IMR-90 (cell line): ENCODE data around the gene NKIRAS1. TPM values are rescaled to one million over a fixed set of nuclear protein-coding genes. Genes with fewer than 3 reads are reported as not detected.

ENCODE experiments used
- ATAC-seq: fragments of 200-7000 bp; cut with Tn5 transposase; 2 replicates; pipeline ENCODE4 v1.9.1; 2020; ENCODE audit warnings: low read depth, mild to moderate bottlenecking, moderate library complexity
- BruUV-seq: library from RNA; stranded (reverse); fragments of 400-500 nt; replicated peaks from 2 replicates; lab custom pipeline; 2021; lab: Mats Ljungman, UMichigan
- CTCF ChIA-PET: fragments of 300-600 bp; formaldehyde crosslinking; extraction: SDS; loops from one replicate; lab custom pipeline; 2021; ENCODE audit warnings: antibody characterized with exemption; lab: Yijun Ruan, JAX
- POLR2A ChIA-PET: fragments of 300-600 bp; sonication (Branson Sonifier 250); formaldehyde crosslinking; loops from one replicate; lab custom pipeline; 2022; ENCODE audit warnings: antibody characterized with exemption; ENCODE audit not compliant: unreplicated experiment; lab: Charles Lee
- DNase-seq: peaks from one replicate; pipeline ENCODE4 v3.0.0; 2013
- H2AFZ ChIP-seq: replicated peaks from 2 replicates; pipeline ENCODE3; 2013; ENCODE audit warnings: low read length, mild to moderate bottlenecking; ENCODE audit not compliant: poor library complexity
- H2AK5ac ChIP-seq: 2 replicates; pipeline ENCODE4 v1.6.1; 2013; ENCODE audit warnings: low read depth, low read length, inconsistent platforms
- H2AK9ac ChIP-seq: replicated peaks from 2 replicates; pipeline ENCODE3; 2013; ENCODE audit warnings: mild to moderate bottlenecking, low read depth, low read length, moderate library complexity; ENCODE audit not compliant: poor library complexity
- H2BK120ac ChIP-seq: 2 replicates; pipeline ENCODE4 v1.6.1; 2013; ENCODE audit warnings: low read depth, low read length, inconsistent platforms
- H2BK15ac ChIP-seq: 3 replicates; pipeline ENCODE4 v1.6.1; 2013; ENCODE audit warnings: low read depth, low read length, inconsistent platforms
- H2BK20ac ChIP-seq: 2 replicates; pipeline ENCODE4 v1.6.1; 2013; ENCODE audit warnings: low read depth, mild to moderate bottlenecking, inconsistent platforms, low read length, moderate library complexity
- H2BK5ac ChIP-seq: 2 replicates; pipeline ENCODE4 v1.6.1; 2013; ENCODE audit warnings: mild to moderate bottlenecking, low read depth, low read length, inconsistent platforms; ENCODE audit not compliant: poor library complexity, severe bottlenecking
- H3K14ac ChIP-seq: replicated peaks from 2 replicates; pipeline ENCODE4 v1.6.1; 2013; ENCODE audit warnings: low read depth, low read length, inconsistent platforms
- H3K18ac ChIP-seq: 2 replicates; pipeline ENCODE4 v1.6.1; 2013; ENCODE audit warnings: low read depth, low read length, control low read depth
- H3K23ac ChIP-seq: 2 replicates; pipeline ENCODE4 v1.6.1; 2013; ENCODE audit warnings: low read depth, low read length, inconsistent platforms
- H3K27ac ChIP-seq: 2 replicates; pipeline ENCODE4 v1.5.1; 2013; ENCODE audit warnings: mild to moderate bottlenecking, control low read depth, low read length; ENCODE audit not compliant: insufficient read depth
- H3K27me3 ChIP-seq: 2 replicates; pipeline ENCODE4 v1.6.1; 2013; ENCODE audit warnings: low read length; ENCODE audit not compliant: control insufficient read depth, insufficient read depth
- H3K36me3 ChIP-seq: 2 replicates; pipeline ENCODE4 v1.6.1; 2013; ENCODE audit warnings: low read length, mixed read lengths; ENCODE audit not compliant: control insufficient read depth, insufficient read depth
- H3K4ac ChIP-seq: 2 replicates; pipeline ENCODE4 v1.6.1; 2013; ENCODE audit warnings: low read depth, low read length, inconsistent platforms
- H3K4me1 ChIP-seq: 2 replicates; pipeline ENCODE4 v1.6.1; 2013; ENCODE audit warnings: low read length, mixed read lengths; ENCODE audit not compliant: control insufficient read depth, insufficient read depth
- H3K4me2 ChIP-seq: 2 replicates; pipeline ENCODE4 v1.6.1; 2013; ENCODE audit warnings: low read depth, mild to moderate bottlenecking, control low read depth, low read length, moderate library complexity
- H3K4me3 ChIP-seq: 2 replicates; pipeline ENCODE4 v1.5.1; 2013; ENCODE audit warnings: low read depth, mild to moderate bottlenecking, control low read depth, low read length, moderate library complexity; ENCODE audit not compliant: insufficient read depth
- H3K56ac ChIP-seq: 2 replicates; pipeline ENCODE4 v1.6.1; 2013; ENCODE audit warnings: low read length, inconsistent platforms; ENCODE audit not compliant: insufficient read depth; ENCODE audit errors: extremely low read depth
- H3K79me1 ChIP-seq, 2 experiments: 2 replicates each; pipeline ENCODE4 v1.6.1; 2013; ENCODE audit warnings: low read length in 2 of 2, inconsistent platforms in 1 of 2, low read depth in 1 of 2
- H3K9ac ChIP-seq: 2 replicates; pipeline ENCODE4 v1.6.1; 2013; ENCODE audit warnings: low read depth, low read length, control low read depth
- H3K9me1 ChIP-seq: 2 replicates; pipeline ENCODE4 v1.6.1; 2013; ENCODE audit warnings: low read length, inconsistent platforms; ENCODE audit not compliant: insufficient read depth
- H3K9me3 ChIP-seq: 2 replicates; pipeline ENCODE4 v1.6.1; 2013; ENCODE audit warnings: low read length; ENCODE audit not compliant: control insufficient read depth, insufficient read depth
- H4K20me1 ChIP-seq: 2 replicates; pipeline ENCODE4 v1.6.1; 2013; ENCODE audit warnings: low read length, inconsistent platforms; ENCODE audit not compliant: insufficient read depth
- H4K5ac ChIP-seq: 2 replicates; pipeline ENCODE4 v1.6.1; 2013; ENCODE audit warnings: mild to moderate bottlenecking, low read depth, low read length, control low read depth
- H4K8ac ChIP-seq, 2 experiments: 2 replicates each; pipeline ENCODE4 v1.6.1; 2013; ENCODE audit warnings: low read depth in 2 of 2, low read length in 2 of 2, control low read depth in 1 of 2, inconsistent platforms in 1 of 2
- H4K91ac ChIP-seq: 2 replicates; pipeline ENCODE4 v1.6.1; 2013; ENCODE audit warnings: low read depth, low read length, inconsistent platforms; ENCODE audit not compliant: insufficient read depth
- BHLHE40 ChIP-seq: fragments of 150-350 bp; IDR thresholded peaks from 2 replicates; pipeline ENCODE4 v1.6.1; 2016; ENCODE audit warnings: mild to moderate bottlenecking, low read depth, low read length
- CEBPB ChIP-seq: IDR thresholded peaks from 2 replicates; pipeline ENCODE4 v1.6.1; 2012; ENCODE audit warnings: low read depth, low read length, improper control_type of control experiment
- CHD1 ChIP-seq: IDR thresholded peaks from 2 replicates; pipeline ENCODE4 v1.6.1; 2012; ENCODE audit warnings: low read depth, low read length, improper control_type of control experiment
- CTCF ChIP-seq: conservative IDR thresholded peaks from 2 replicates; pipeline ENCODE4 v1.5.1; 2012; ENCODE audit warnings: mild to moderate bottlenecking, low read depth, low read length, improper control_type of control experiment
- MAZ ChIP-seq: IDR thresholded peaks from 2 replicates; pipeline ENCODE4 v1.6.1; 2012; ENCODE audit warnings: low read depth, mild to moderate bottlenecking, low read length, improper control_type of control experiment, moderate library complexity, borderline replicate concordance
- NFE2L2 ChIP-seq: fragments of 150-350 bp; IDR thresholded peaks from 2 replicates; pipeline ENCODE4 v1.6.1; 2016; ENCODE audit warnings: low read depth, mild to moderate bottlenecking, low read length
- POLR2A ChIP-seq: IDR thresholded peaks from 2 replicates; pipeline ENCODE4 v1.6.1; 2012; ENCODE audit warnings: mild to moderate bottlenecking, low read depth, low read length
- RAD21 ChIP-seq: IDR thresholded peaks from 2 replicates; pipeline ENCODE4 v1.6.1; 2012; ENCODE audit warnings: low read length, improper control_type of control experiment
- RCOR1 ChIP-seq: IDR thresholded peaks from 2 replicates; pipeline ENCODE4 v1.6.1; 2012; ENCODE audit warnings: mild to moderate bottlenecking, low read length, improper control_type of control experiment; ENCODE audit not compliant: insufficient replicate concordance
- RFX5 ChIP-seq: IDR thresholded peaks from 2 replicates; pipeline ENCODE4 v1.8.0; 2012; ENCODE audit warnings: low read depth, mild to moderate bottlenecking, low read length, moderate library complexity
- SMC3 ChIP-seq: fragments of 150-350 bp; IDR thresholded peaks from 2 replicates; pipeline ENCODE4 v1.6.1; 2016; ENCODE audit warnings: low read depth, mild to moderate bottlenecking, antibody characterized with exemption, low read length, moderate library complexity
- USF2 ChIP-seq: fragments of 150-350 bp; IDR thresholded peaks from 2 replicates; pipeline ENCODE4 v1.6.1; 2017; ENCODE audit warnings: mild to moderate bottlenecking, antibody characterized with exemption, low read length, low read depth
- WGBS, 2 experiments: methylation state at CpG; one replicate each; pipeline versions ENCODE4 v1.1.5 to v1.1.7; 2013; ENCODE audit warnings: missing lambda C conversion rate in 2 of 2; ENCODE audit not compliant: insufficient read length in 1 of 2; ENCODE audit errors: extremely low coverage in 2 of 2; 5-methylcytosine and 5-hydroxymethylcytosine counted together
- dilution Hi-C: fragments of 300-500 bp; cut with HindIII; formaldehyde crosslinking; loops from one replicate; pipeline ENCODE4 v1.14.3; 2018; ENCODE audit warnings: low sequenced_read_pairs; ENCODE audit not compliant: unreplicated experiment
- in situ Hi-C: fragments of 300-500 bp; cut with MboI; formaldehyde crosslinking; loops from 3 replicates; pipeline ENCODE4 v1.14.3; 2019; ENCODE audit warnings: low sequenced_read_pairs, inconsistent platforms, mixed read lengths
- intact Hi-C: fragments of 100-400 bp; cut with micrococcal nuclease; formaldehyde crosslinking; loops from 2 replicates; pipeline ENCODE4 v1.10.0; 2022
- polyA plus RNA-seq, 3 experiments: library from polyadenylated mRNA; depleted of rRNA; stranded (reverse); fragments of >200 nt; gene quantifications; 2 replicates each; pipeline ENCODE4 v1.2.3, GENCODE V29; 2012; ENCODE audit warnings: low replicate concordance in 1 of 3
- total RNA-seq: library from RNA; depleted of rRNA; stranded (reverse); fragments of >200 nt; gene quantifications from 2 replicates; pipeline ENCODE4 v1.2.3, GENCODE V29; 2012

NKIRAS1 gene
- total and polyA plus RNA-seq, 2 of the 4 experiments (the other 2 are of a cell fraction) = 6.1 to 6.8 TPM

GRCh38 chr3:23956701-23957100 is 39.9 kb upstream of the NKIRAS1 start:
- H3K9me1 ChIP-seq = peaks cover 8% of the 10 kb centered on the region
- WGBS, 2 experiments = no CpG with 5 or more reads among the region's 3 CpGs
- in situ Hi-C loops = no loop called here
- no peak overlapping the region for H2BK120ac ChIP-seq
- no peak overlapping the region for H3K18ac ChIP-seq
- H3K9me3 ChIP-seq = no peaks in the 10 kb centered on the region
- intact Hi-C loops = no loop called here
- no peak overlapping the region for H3K9ac ChIP-seq
- H3K23ac ChIP-seq = no peak overlapping the region
- no peak overlapping the region for H4K91ac ChIP-seq
- ATAC-seq (no peak), DNase-seq (no peak)
- no peak overlapping the region for H3K4me2 ChIP-seq
- H2BK20ac ChIP-seq = no peak overlapping the region
- no peaks in the 10 kb centered on the region for H3K27me3 ChIP-seq
- no peak overlapping the region for H2AK5ac ChIP-seq
- H2AK9ac ChIP-seq = no peak overlapping the region
- CTCF ChIA-PET = no interaction called here
- H3K27ac ChIP-seq = no peak overlapping the region
- H2BK5ac ChIP-seq = no peak overlapping the region
- dilution Hi-C loops = no loop called here
- peaks cover 23 to 69% of the 10 kb centered on the region in 2 experiments for H3K79me1 ChIP-seq
- peaks cover 7% of the 10 kb centered on the region; the same call in 1 of the 2 replicates for H3K36me3 ChIP-seq
- POLR2A ChIA-PET = no interaction called here
- peaks cover 49% of the 10 kb centered on the region for H4K20me1 ChIP-seq
- TF ChIP-seq MAZ (no peak), CEBPB (no peak), CTCF (no peak), SMC3 (no peak), NFE2L2 (no peak), POLR2A (no peak), USF2 (no peak), RAD21 (no peak), BHLHE40 (no peak), CHD1 (no peak), RFX5 (no peak), RCOR1 (no peak)
- no peak overlapping the region for H3K4me3 ChIP-seq
- H4K5ac ChIP-seq = no peak overlapping the region
- no TSS peak for BruUV-seq
- no peak overlapping the region for H3K14ac ChIP-seq
- peaks cover 8% of the 10 kb centered on the region for H3K4me1 ChIP-seq
- H2AFZ ChIP-seq = no peak overlapping the region
- no peak overlapping the region for H4K8ac ChIP-seq
- no peak overlapping the region for H3K56ac ChIP-seq
- H3K4ac ChIP-seq = no peak overlapping the region
- no peak overlapping the region for H2BK15ac ChIP-seq
